ENCODE measurements around the gene RASAL2. TPM values are rescaled to one million over a fixed set of nuclear protein-coding genes. Genes with fewer than 3 reads are reported as not detected.

RASAL2 gene
- total and polyA plus RNA-seq, 2 of the 13 experiments (the other 11 are each of a cell fraction or from before 2014, with no cell fraction given) = 5.4 to 5.9 TPM

DNA sequence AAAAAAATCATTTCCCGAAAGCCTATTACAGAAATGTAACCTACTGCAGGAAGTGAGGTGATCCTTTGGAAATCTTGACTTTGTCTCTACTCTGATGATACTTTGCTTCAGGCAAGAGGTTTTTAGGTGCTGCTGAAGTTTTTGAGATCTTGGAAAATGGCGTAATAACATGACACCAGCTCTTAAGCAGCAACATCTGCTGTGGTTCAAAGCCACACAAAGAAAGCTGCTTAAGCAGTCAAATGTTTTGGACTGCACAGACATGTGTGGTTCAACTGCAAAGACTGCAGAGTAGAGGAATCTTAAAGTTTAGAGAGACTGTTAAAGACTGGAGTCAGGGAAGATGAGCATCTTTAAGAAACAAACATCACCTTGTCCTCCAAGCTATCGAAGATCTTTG is 139.0 kb downstream of the RASAL2 start:
- CTCF ChIA-PET (ENCODE audit: low intra/inter-chr PET ratio, low total read pairs) = no interaction called here
- no peak for FAIRE-seq
- in situ Hi-C loops (cut with HindIII; ENCODE audit: extremely low pct_ligation_motif_present, low pct_unique_long_range_greater_than_20kb) = no loop called here

More for the DNA sequence above, 139.0 kb downstream of the RASAL2 start:
- no peak for DNase-seq (ENCODE audit: low spot score)
- H2AFZ ChIP-seq (ENCODE audit: low read length) = no peak overlapping the region
- ATAC-seq = no peak
- 97% methylated on average over 3 of the region's 3 CpGs for WGBS (ENCODE audit: low lambda C conversion rate)
- POLR2A ChIA-PET = no interaction called here
- no TSS peak for BruUV-seq (replicated peaks)
- H4K20me1 ChIP-seq (ENCODE audit: insufficient read depth, low read length) = no peaks in the 10 kb centered on the region
- H3K36me3 ChIP-seq (replicated peaks in 1 of 2; ENCODE audit: control insufficient read depth in 1 of 2, insufficient read depth in 2 of 2, low read length in 2 of 2) = no peaks in the 10 kb centered on the region
- intact Hi-C loops (cut with micrococcal nuclease; ENCODE audit: unreplicated experiment) = no loop called here
- no peaks in the 10 kb centered on the region for H3K27me3 ChIP-seq (ENCODE audit: control insufficient read depth in 1 of 2, insufficient read depth in 2 of 2, low read length in 2 of 2)
- H3K4me2 ChIP-seq (ENCODE audit: low read depth, low read length) = no peak overlapping the region
- no peaks in the 10 kb centered on the region for H3K9me3 ChIP-seq (ENCODE audit: low read length)
- TF ChIP-seq PRPF4 (IDR thresholded peaks at IDR 0.05; ENCODE audit: low read depth, low read length, poor library complexity, severe bottlenecking) = no peak
- TF ChIP-seq, protein P1, sequence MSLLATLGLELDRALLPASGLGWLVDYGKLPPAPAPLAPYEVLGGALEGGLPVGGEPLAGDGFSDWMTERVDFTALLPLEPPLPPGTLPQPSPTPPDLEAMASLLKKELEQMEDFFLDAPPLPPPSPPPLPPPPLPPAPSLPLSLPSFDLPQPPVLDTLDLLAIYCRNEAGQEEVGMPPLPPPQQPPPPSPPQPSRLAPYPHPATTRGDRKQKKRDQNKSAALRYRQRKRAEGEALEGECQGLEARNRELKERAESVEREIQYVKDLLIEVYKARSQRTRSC (CRISPR knock-in tag; IDR thresholded peaks at IDR 0.05; ENCODE audit: low read depth) = no peak
- no peak for TF ChIP-seq ZNF232 (CRISPR knock-in tag; IDR thresholded peaks at IDR 0.05; ENCODE audit: borderline replicate concordance)
- no peak for TF ChIP-seq NKX3-1 (CRISPR knock-in tag; IDR thresholded peaks at IDR 0.05)
- TF ChIP-seq POGZ (CRISPR knock-in tag; IDR thresholded peaks at IDR 0.05) = no peak
- TF ChIP-seq MEF2D (CRISPR knock-in tag; IDR thresholded peaks at IDR 0.05) = no peak
- no peak for TF ChIP-seq ZNF263 (CRISPR knock-in tag; IDR thresholded peaks at IDR 0.05)
- no peak for TF ChIP-seq CERS6 (CRISPR knock-in tag; IDR thresholded peaks at IDR 0.05)
- TF ChIP-seq PAX8 (CRISPR knock-in tag; IDR thresholded peaks at IDR 0.05; ENCODE audit: borderline replicate concordance) = no peak
- TF ChIP-seq TFE3 (CRISPR knock-in tag; IDR thresholded peaks at IDR 0.05) = no peak
- no peak for TF ChIP-seq HNF4A (CRISPR knock-in tag; IDR thresholded peaks at IDR 0.05)
- TF ChIP-seq ZNF513 (CRISPR knock-in tag; conservative IDR thresholded peaks at IDR 0.05) = no peak
- no peak for TF ChIP-seq ZNF672 (CRISPR knock-in tag; IDR thresholded peaks at IDR 0.05)
- TF ChIP-seq ZNF496 (CRISPR knock-in tag; IDR thresholded peaks at IDR 0.05; ENCODE audit: insufficient replicate concordance) = no peak
- no peaks in the 10 kb centered on the region for H3K79me2 ChIP-seq (ENCODE audit: insufficient read depth, low read length)
- no peak overlapping the region for H3K27ac ChIP-seq (ENCODE audit: extremely low read length, insufficient read depth, low read length)
- no peak overlapping the region for H3K4me3 ChIP-seq (replicated peaks in 1 of 3; ENCODE audit: insufficient read depth in 1 of 3, low read depth in 2 of 3, low read length in 3 of 3)
- H3K9ac ChIP-seq (ENCODE audit: insufficient read depth, low read depth, low read length) = no peak overlapping the region
- H3K4me1 ChIP-seq (ENCODE audit: insufficient read depth, low read length) = 0 out of 2 replicates have a peak, but pooled peaks cover 1% of the 10 kb centered on the region

All from HepG2 (cell line).